ENCODE measurements around the gene CYP2W1. TPM values are rescaled to one million over a fixed set of nuclear protein-coding genes. Genes with fewer than 3 reads are reported as not detected.

Gene CYP2W1
- polyA plus RNA-seq, 3 donors: 1.8 to 4.1 (median 2.7) TPM

GRCh38 chr7:1004018-1004852 is 21.3 kb downstream of the CYP2W1 start:
- no peak for DNase-seq (ENCODE audit: extremely low read depth in 1 of 11, low read depth in 9 of 11, low spot score in 4 of 11)

DNA sequence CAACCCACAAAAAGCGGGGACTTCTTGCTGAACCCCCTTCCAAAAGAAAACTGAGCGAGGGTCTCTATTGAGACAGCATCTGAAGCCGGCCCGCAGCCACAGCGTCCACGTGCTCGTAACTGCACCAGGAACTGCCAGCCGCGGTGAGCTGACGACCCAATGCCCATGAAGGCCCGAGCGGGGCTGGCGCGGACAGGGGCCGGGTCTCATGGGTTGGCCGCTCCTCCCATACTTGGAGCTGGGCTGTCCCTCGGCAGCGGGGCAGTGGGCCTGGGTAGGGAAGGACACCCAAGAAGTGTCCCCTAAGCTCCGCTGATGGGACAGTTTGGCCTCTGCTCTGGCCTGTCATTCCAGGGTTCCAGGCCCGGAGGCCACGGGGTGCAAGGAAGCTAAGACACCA is 22.3 kb downstream of the CYP2W1 start:
- DNase-seq (ENCODE audit: extremely low read depth in 1 of 11, low read depth in 9 of 11, low spot score in 4 of 11): no peak

GRCh38 chr7:1007901-1008300 is 24.9 kb downstream of the CYP2W1 start:
- DNase-seq (ENCODE audit: extremely low read depth in 1 of 11, low read depth in 9 of 11, low spot score in 4 of 11): no peak

- DNase-seq (ENCODE audit: extremely low read depth in 1 of 11, low read depth in 9 of 11, low spot score in 4 of 11): no peak
Measured at GRCh38 chr7:1008733-1009363, 25.9 kb downstream of the CYP2W1 start.

GRCh38 chr7:1009747-1010146 is 26.8 kb downstream of the CYP2W1 start:
- no peak for DNase-seq (ENCODE audit: extremely low read depth in 1 of 11, low read depth in 9 of 11, low spot score in 4 of 11)

- DNase-seq (ENCODE audit: extremely low read depth in 1 of 11, low read depth in 9 of 11, low spot score in 4 of 11): no peak
Measured at GRCh38 chr7:1010226-1010625, 27.2 kb downstream of the CYP2W1 start.

DNA sequence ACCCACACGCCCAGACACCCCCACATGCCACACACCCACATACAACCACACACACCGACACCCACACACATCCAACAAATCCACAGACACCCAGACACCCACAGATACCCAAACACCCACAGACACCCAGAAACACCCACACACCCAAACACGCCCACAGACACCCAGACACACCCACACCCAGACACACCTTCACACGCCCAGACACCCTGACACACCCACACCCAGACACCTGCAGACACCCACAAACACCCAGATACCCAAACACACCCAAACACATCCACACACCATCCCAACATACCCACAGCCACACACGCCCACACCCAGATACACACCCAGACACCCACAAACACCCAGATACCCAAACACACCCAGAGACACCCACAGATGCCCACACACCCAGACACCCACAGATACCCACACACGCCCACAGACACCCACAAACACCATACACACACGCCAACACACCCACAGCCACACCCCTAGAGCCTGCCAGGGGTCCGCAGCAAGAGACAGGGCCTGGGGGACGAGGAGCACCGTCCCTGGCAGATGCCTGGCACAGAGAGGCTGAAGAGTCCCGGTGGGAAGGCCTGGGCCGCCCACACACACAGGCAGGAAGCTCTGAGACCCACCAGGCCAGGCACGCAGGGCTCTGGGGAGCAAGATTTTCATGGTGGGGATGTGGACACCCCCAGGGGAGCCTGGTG is 28.5 kb downstream of the CYP2W1 start:
- DNase-seq (ENCODE audit: extremely low read depth in 1 of 11, low read depth in 9 of 11, low spot score in 4 of 11): no peak

GRCh38 chr7:1012004-1012715 is 29.2 kb downstream of the CYP2W1 start:
- no peak for DNase-seq (ENCODE audit: extremely low read depth in 1 of 11, low read depth in 9 of 11, low spot score in 4 of 11)

GRCh38 chr7:1012716-1013095 is 29.7 kb downstream of the CYP2W1 start:
- no peak for DNase-seq (ENCODE audit: extremely low read depth in 1 of 11, low read depth in 9 of 11, low spot score in 4 of 11)

DNA sequence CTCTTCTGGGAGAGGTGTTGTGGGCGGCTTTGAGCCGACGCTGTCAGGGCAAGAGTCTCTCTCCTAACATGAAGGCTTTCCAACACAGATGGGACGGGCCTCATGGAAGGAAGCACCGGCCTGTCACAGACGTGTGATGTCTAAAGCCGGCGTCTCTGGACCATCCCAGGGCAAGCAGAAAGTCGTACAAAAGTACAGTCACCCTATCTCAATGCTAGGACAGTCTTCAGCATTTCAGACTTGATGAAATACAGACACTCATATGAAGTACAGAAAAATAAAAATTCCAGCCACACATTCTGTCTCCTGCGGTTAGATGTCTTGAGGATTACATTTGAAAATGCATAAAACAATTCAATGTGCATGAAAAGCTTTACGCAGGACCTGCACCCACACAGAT is 30.6 kb downstream of the CYP2W1 start:
- no peak for DNase-seq (ENCODE audit: extremely low read depth in 1 of 11, low read depth in 9 of 11, low spot score in 4 of 11)

- no peak for DNase-seq (ENCODE audit: extremely low read depth in 1 of 11, low read depth in 9 of 11, low spot score in 4 of 11)
Measured at GRCh38 chr7:1014681-1015080, 31.7 kb downstream of the CYP2W1 start.

- DNase-seq (ENCODE audit: extremely low read depth in 1 of 11, low read depth in 9 of 11, low spot score in 4 of 11): no peak
Measured at GRCh38 chr7:1015196-1016121, 32.5 kb downstream of the CYP2W1 start.

GRCh38 chr7:1016577-1017531 is 33.9 kb downstream of the CYP2W1 start:
- DNase-seq (ENCODE audit: extremely low read depth in 1 of 11, low read depth in 9 of 11, low spot score in 4 of 11): no peak

DNA sequence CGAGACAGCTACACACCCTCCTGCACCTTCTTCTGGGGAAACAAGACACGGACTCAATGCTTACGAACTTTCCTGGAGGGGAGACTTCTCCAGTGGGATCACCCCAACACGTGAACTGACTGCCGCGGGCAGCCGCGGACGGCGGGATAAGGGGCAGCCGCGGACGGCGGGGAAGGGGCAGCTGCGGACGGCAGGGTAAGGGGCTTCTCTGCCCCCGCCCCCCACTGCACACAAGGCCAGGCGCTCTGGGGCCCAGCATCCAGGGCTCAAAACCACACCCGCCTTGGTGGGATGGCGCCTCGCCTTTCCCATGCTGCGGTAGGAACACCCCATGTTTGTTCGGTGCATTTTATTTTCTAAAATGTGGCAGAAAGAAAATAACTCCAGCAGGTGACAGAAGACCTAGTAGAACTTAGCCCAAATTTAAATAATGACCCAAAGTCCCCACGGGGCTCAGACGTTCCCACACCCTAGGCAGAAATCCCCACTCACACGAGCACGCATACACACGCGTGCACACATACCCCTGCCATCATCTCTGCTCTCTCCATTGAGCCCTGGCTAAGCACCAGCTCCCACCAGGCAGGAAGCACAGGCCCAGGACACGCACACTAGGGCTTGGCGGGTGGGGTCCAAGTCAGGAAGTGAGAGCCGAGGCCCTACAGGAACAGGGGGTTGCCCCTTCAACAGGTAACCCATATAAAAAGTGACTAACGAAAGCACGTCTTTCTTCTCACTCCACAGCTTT is 34.8 kb downstream of the CYP2W1 start:
- no peak for DNase-seq (ENCODE audit: extremely low read depth in 1 of 11, low read depth in 9 of 11, low spot score in 4 of 11)

DNA sequence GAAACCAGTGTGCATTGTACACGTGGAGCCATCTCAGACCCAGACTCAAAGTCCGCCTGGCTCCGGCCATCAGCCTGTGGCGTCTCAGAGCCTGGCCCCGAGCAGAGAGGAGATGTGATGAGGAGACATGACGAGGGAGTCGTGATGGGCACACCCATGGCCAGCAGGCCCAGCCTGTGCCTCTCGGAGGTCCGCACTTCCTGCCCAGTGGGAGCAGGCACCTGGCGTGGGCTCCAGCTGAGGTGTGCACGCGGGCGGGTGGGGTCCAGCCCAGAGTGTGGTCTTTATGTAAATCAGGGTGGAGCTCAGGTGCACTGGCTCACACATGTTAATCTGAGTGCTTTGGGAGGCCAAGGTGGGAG is 35.3 kb downstream of the CYP2W1 start:
- no peak for DNase-seq (ENCODE audit: extremely low read depth in 1 of 11, low read depth in 9 of 11, low spot score in 4 of 11)

DNA sequence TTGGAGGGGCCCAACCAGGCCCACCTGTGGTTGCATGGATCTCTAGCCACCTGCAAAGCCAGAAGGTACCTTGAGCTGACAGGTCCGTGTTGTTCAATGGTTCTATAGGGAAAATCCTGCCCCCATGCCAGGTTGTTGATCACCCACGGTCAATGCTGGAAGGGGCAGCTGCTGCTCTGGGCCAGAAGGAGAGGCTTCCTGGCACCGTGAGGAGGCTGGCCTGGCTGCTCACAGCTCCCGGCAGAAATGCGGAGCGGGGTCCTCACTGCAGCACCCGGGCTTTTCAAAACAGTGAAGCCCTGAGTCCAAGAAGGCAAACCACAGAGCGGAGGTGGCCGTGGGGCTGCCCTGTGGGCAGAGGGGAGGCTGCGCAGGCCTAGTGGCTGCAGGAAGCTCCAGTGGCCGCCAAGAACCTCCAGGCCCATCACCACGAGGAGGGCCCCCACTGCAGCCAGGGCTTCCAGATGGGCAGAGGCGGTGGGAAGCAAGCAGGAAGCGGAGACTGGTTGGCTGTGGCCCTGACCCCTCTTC is 36.3 kb downstream of the CYP2W1 start:
- no peak for DNase-seq (ENCODE audit: extremely low read depth in 1 of 11, low read depth in 9 of 11, low spot score in 4 of 11)

All from renal cortex interstitium (tissue), 11 donors.